ENCODE data around the gene IGSF23. TPM values are rescaled to one million over a fixed set of nuclear protein-coding genes. Genes with fewer than 3 reads are reported as not detected.

Gene IGSF23
- total RNA-seq, 1 donor from 2014 or later: not detected

- DNase-seq (ENCODE audit: extremely low read depth, low read depth, low spot score): peak; percentile 99
Observed at GRCh38 chr19:44684892-44685863, 71.8 kb downstream of the IGSF23 start.

- DNase-seq (ENCODE audit: extremely low read depth, low read depth, low spot score): no peak
Observed at GRCh38 chr19:44685877-44686276, 72.5 kb downstream of the IGSF23 start.

Other genes starting within 250 kb of the IGSF23 start
- gene ZNF285, start 212.0 kb upstream of the IGSF23 start, total RNA-seq: 3.1 and 4.2 TPM in 2 replicates
- gene ZNF229, start 165.1 kb upstream of the IGSF23 start, total RNA-seq: 5.9 and 10.2 TPM in 2 replicates
- 6.7 and 13.2 TPM in 2 replicates for gene ZNF180, start 113.0 kb upstream of the IGSF23 start, total RNA-seq
- gene CEACAM20, start 83.9 kb upstream of the IGSF23 start, total RNA-seq: not detected in 2 replicates
- 212 and 300 TPM in 2 replicates for gene PVR, start 30.3 kb downstream of the IGSF23 start, total RNA-seq
- gene CEACAM19, start 57.9 kb downstream of the IGSF23 start, total RNA-seq: 4.4 and 9.0 TPM in 2 replicates
- not detected in 2 replicates for gene CEACAM16, start 85.6 kb downstream of the IGSF23 start, total RNA-seq
- 28.3 and 30.0 TPM in 2 replicates for gene BCL3, start 135.1 kb downstream of the IGSF23 start, total RNA-seq
- 1.1 TPM in 1 of 2 replicates, not detected in the other for gene CBLC, start 164.3 kb downstream of the IGSF23 start, total RNA-seq
- 57.0 and 78.9 TPM in 2 replicates for gene BCAM, start 195.5 kb downstream of the IGSF23 start, total RNA-seq
- 292 and 342 TPM in 2 replicates for gene NECTIN2, start 232.7 kb downstream of the IGSF23 start, total RNA-seq